ENCODE results near the gene CLPTM1L.
"Not testable (repeated sequence)": the region's sequence is repeated elsewhere in the genome, so short reads cannot be mapped to it uniquely, and the experiment has no call there.

Gene CLPTM1L

GRCh38 chr5:1380011-1380817 is 35.3 kb upstream of the CLPTM1L start:
- peak; percentile 86 for DNase-seq

GRCh38 chr5:1378866-1379659 is 34.2 kb upstream of the CLPTM1L start:
- no peak for DNase-seq

GRCh38 chr5:1378096-1378495 is 33.2 kb upstream of the CLPTM1L start:
- no peak for DNase-seq

- DNase-seq = no peak
Measured at GRCh38 chr5:1376981-1377380, 32.1 kb upstream of the CLPTM1L start.

GRCh38 chr5:1375871-1376810 is 31.2 kb upstream of the CLPTM1L start:
- no peak for DNase-seq

GRCh38 chr5:1374679-1375055 is 29.8 kb upstream of the CLPTM1L start:
- no peak for DNase-seq

- DNase-seq = no peak
Measured at GRCh38 chr5:1374030-1374678, 29.3 kb upstream of the CLPTM1L start.

- DNase-seq = not testable (repeated sequence)
Measured at GRCh38 chr5:1371972-1372342, 27.1 kb upstream of the CLPTM1L start.

GRCh38 chr5:1371218-1371971 is 26.5 kb upstream of the CLPTM1L start:
- no peak for DNase-seq

GRCh38 chr5:1370006-1370405 is 25.1 kb upstream of the CLPTM1L start:
- no peak for DNase-seq

- DNase-seq = no peak
Measured at GRCh38 chr5:1368756-1369155, 23.9 kb upstream of the CLPTM1L start.

GRCh38 chr5:1368236-1368635 is 23.3 kb upstream of the CLPTM1L start:
- DNase-seq = no peak

GRCh38 chr5:1367149-1367548 is 22.2 kb upstream of the CLPTM1L start:
- no peak for DNase-seq

GRCh38 chr5:1366514-1366913 is 21.6 kb upstream of the CLPTM1L start:
- no peak for DNase-seq

- DNase-seq = no peak
Measured at GRCh38 chr5:1364211-1364610, 19.3 kb upstream of the CLPTM1L start.

- DNase-seq = no peak
Measured at GRCh38 chr5:1363581-1363980, 18.7 kb upstream of the CLPTM1L start.

GRCh38 chr5:1363160-1363559 is 18.3 kb upstream of the CLPTM1L start:
- no peak for DNase-seq

GRCh38 chr5:1362242-1363015 is 17.5 kb upstream of the CLPTM1L start:
- DNase-seq = no peak

- DNase-seq = no peak
Measured at GRCh38 chr5:1360861-1361260, 16.0 kb upstream of the CLPTM1L start.

GRCh38 chr5:1360367-1360766 is 15.5 kb upstream of the CLPTM1L start:
- DNase-seq = not testable (repeated sequence)

- no peak for DNase-seq
Measured at GRCh38 chr5:1359713-1360112, 14.8 kb upstream of the CLPTM1L start.
